ENCODE data around the gene ZNF793. TPM values are rescaled to one million over a fixed set of nuclear protein-coding genes. Genes with fewer than 3 reads are reported as not detected.

The ZNF793 gene
- total and polyA plus RNA-seq, 10 of the 15 experiments (the other 5 are each of a cell fraction or from before 2014, with no cell fraction given): 0.10 to 1.1 (median 0.30) TPM

DNA sequence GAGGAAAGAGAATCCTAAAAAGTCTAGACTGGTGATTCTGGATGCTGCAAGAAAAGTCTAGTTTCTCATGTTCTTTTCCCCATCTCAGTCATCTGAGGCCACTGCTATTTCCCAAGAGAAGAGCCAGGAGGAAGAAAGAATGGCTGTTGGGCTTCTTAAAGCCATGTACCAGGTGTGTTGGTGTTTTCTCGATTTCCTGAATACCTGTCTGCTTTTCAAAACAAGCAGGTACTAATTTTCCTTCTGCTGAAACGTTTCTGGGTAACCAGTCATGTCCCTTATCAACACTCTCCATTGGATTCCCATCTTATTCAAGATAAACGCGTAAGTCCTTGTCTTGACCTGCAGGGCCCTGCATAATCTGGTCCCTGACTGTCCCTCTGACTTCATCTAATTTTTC, 36.5 kb upstream of the ZNF793 start:
- Histone ChIP-seq H3K9me3 (replicated peaks; ENCODE audit: control insufficient read depth, insufficient read depth, low read length) (no peaks in the 10 kb centered on the region; the same call in none of the 3 replicates), H2AFZ (ENCODE audit: control insufficient read depth, low read depth, low read length) (peak overlapping the region; percentile 89), H3K79me2 (ENCODE audit: control insufficient read depth, insufficient read depth, low read length) (peaks cover 8% of the 10 kb centered on the region), H3K4me3 (peak overlapping the region; percentile 84; the same call in 1 of the 2 replicates), H3K4me2 (ENCODE audit: control insufficient read depth, insufficient read depth) (peak overlapping the region; percentile 96), H3K4me1 (ENCODE audit: control insufficient read depth, insufficient read depth, low read length) (peaks cover 4% of the 10 kb centered on the region), H3K36me3 (ENCODE audit: control insufficient read depth in 2 of 2, insufficient read depth in 2 of 2, low read length in 1 of 2) (no peaks in the 10 kb centered on the region; a peak in 1 of 4 replicates), H3K27me3 (replicated peaks in 1 of 2; ENCODE audit: control insufficient read depth in 2 of 2, insufficient read depth in 2 of 2, low read length in 1 of 2) (no peaks in the 10 kb centered on the region), H3K9ac (ENCODE audit: control insufficient read depth, insufficient read depth, low read length) (no peak overlapping the region), H4K20me1 (ENCODE audit: control insufficient read depth, insufficient read depth) (no peaks in the 10 kb centered on the region), H3K27ac (ENCODE audit: control insufficient read depth, insufficient read depth) (no peak overlapping the region)
- ChIA-PET SMC1A (ENCODE audit: uncharacterized antibody, unreplicated experiment) (interaction anchor here (1.2 kb wide), 1 partner anchor 100 kb away, joined by 3 read pairs; the partner anchor contains the start of gene ZNF527), POLR2A (interaction anchor here (0.6 kb wide), 1 partner anchor 152 kb away, joined by 5 read pairs; no protein-coding TSS in a partner anchor), CTCF (interaction anchor here (0.6 kb wide), 2 partner anchors 191 to 1409 kb away, joined by 3 to 4 read pairs; no protein-coding TSS in a partner anchor), RAD21 (ENCODE audit: unreplicated experiment) (no interaction called here)
- no TSS peak for BruUV-seq (replicated peaks)
- intact Hi-C loops (cut with micrococcal nuclease; ENCODE audit: unreplicated experiment): no loop called here
- in situ Hi-C loops (cut with MboI): no loop called here
- WGBS (ENCODE audit: insufficient coverage, insufficient replicate concordance, low lambda C conversion rate, missing lambda C conversion rate): 58% methylated on average over 4 of the region's 4 CpGs
- no peak for FAIRE-seq
- no peak for DNase-seq (ENCODE audit: low read depth, low spot score)
- no peak for ATAC-seq
- TF ChIP-seq, protein P1, sequence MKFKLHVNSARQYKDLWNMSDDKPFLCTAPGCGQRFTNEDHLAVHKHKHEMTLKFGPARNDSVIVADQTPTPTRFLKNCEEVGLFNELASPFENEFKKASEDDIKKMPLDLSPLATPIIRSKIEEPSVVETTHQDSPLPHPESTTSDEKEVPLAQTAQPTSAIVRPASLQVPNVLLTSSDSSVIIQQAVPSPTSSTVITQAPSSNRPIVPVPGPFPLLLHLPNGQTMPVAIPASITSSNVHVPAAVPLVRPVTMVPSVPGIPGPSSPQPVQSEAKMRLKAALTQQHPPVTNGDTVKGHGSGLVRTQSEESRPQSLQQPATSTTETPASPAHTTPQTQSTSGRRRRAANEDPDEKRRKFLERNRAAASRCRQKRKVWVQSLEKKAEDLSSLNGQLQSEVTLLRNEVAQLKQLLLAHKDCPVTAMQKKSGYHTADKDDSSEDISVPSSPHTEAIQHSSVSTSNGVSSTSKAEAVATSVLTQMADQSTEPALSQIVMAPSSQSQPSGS (IDR thresholded peaks at IDR 0.05; ENCODE audit: low read length): no peak
- TF ChIP-seq TBL1XR1 (IDR thresholded peaks at IDR 0.05; ENCODE audit: low read depth, low read length) (no peak), DPF2 (IDR thresholded peaks at IDR 0.05) (no peak), NR2C1 (IDR thresholded peaks at IDR 0.05) (no peak), RELA (IDR thresholded peaks at IDR 0.05; ENCODE audit: borderline replicate concordance, partially characterized antibody) (no peak), ZNF274 (IDR thresholded peaks at IDR 0.05; ENCODE audit: insufficient read depth, insufficient read length) (no peak), PAX5 (IDR thresholded peaks at IDR 0.05; ENCODE audit: borderline replicate concordance, low read depth, low read length) (no peak), STAT1 (conservative IDR thresholded peaks at IDR 0.05) (no peak), HDAC2 (IDR thresholded peaks at IDR 0.05) (no peak), ESRRA (IDR thresholded peaks at IDR 0.05; ENCODE audit: low read length) (no peak), IKZF1 (conservative IDR thresholded peaks at IDR 0.05) (no peak), IKZF2 (IDR thresholded peaks at IDR 0.05) (no peak)
- TF ChIP-seq, protein P2, sequence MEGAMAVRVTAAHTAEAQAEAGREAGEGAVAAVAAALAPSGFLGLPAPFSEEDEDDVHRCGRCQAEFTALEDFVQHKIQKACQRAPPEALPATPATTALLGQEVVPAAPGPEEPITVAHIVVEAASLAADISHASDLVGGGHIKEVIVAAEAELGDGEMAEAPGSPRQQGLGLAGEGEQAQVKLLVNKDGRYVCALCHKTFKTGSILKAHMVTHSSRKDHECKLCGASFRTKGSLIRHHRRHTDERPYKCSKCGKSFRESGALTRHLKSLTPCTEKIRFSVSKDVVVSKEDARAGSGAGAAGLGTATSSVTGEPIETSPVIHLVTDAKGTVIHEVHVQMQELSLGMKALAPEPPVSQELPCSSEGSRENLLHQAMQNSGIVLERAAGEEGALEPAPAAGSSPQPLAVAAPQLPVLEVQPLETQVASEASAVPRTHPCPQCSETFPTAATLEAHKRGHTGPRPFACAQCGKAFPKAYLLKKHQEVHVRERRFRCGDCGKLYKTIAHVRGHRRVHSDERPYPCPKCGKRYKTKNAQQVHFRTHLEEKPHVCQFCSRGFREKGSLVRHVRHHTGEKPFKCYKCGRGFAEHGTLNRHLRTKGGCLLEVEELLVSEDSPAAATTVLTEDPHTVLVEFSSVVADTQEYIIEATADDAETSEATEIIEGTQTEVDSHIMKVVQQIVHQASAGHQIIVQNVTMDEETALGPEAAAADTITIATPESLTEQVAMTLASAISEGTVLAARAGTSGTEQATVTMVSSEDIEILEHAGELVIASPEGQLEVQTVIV (IDR thresholded peaks at IDR 0.05; ENCODE audit: borderline replicate concordance, partially characterized antibody): no peak
- TF ChIP-seq, protein P3, sequence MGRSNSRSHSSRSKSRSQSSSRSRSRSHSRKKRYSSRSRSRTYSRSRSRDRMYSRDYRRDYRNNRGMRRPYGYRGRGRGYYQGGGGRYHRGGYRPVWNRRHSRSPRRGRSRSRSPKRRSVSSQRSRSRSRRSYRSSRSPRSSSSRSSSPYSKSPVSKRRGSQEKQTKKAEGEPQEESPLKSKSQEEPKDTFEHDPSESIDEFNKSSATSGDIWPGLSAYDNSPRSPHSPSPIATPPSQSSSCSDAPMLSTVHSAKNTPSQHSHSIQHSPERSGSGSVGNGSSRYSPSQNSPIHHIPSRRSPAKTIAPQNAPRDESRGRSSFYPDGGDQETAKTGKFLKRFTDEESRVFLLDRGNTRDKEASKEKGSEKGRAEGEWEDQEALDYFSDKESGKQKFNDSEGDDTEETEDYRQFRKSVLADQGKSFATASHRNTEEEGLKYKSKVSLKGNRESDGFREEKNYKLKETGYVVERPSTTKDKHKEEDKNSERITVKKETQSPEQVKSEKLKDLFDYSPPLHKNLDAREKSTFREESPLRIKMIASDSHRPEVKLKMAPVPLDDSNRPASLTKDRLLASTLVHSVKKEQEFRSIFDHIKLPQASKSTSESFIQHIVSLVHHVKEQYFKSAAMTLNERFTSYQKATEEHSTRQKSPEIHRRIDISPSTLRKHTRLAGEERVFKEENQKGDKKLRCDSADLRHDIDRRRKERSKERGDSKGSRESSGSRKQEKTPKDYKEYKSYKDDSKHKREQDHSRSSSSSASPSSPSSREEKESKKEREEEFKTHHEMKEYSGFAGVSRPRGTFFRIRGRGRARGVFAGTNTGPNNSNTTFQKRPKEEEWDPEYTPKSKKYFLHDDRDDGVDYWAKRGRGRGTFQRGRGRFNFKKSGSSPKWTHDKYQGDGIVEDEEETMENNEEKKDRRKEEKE (IDR thresholded peaks at IDR 0.05): no peak
- TF ChIP-seq, protein P4, sequence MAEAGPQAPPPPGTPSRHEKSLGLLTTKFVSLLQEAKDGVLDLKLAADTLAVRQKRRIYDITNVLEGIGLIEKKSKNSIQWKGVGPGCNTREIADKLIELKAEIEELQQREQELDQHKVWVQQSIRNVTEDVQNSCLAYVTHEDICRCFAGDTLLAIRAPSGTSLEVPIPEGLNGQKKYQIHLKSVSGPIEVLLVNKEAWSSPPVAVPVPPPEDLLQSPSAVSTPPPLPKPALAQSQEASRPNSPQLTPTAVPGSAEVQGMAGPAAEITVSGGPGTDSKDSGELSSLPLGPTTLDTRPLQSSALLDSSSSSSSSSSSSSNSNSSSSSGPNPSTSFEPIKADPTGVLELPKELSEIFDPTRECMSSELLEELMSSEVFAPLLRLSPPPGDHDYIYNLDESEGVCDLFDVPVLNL (IDR thresholded peaks at IDR 0.05; ENCODE audit: low read depth, low read length): no peak
- TF ChIP-seq, protein P5, sequence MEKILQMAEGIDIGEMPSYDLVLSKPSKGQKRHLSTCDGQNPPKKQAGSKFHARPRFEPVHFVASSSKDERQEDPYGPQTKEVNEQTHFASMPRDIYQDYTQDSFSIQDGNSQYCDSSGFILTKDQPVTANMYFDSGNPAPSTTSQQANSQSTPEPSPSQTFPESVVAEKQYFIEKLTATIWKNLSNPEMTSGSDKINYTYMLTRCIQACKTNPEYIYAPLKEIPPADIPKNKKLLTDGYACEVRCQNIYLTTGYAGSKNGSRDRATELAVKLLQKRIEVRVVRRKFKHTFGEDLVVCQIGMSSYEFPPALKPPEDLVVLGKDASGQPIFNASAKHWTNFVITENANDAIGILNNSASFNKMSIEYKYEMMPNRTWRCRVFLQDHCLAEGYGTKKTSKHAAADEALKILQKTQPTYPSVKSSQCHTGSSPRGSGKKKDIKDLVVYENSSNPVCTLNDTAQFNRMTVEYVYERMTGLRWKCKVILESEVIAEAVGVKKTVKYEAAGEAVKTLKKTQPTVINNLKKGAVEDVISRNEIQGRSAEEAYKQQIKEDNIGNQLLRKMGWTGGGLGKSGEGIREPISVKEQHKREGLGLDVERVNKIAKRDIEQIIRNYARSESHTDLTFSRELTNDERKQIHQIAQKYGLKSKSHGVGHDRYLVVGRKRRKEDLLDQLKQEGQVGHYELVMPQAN (conservative IDR thresholded peaks at IDR 0.05): no peak
